MCF 10A (cell line): ENCODE data around the gene TMUB1. TPM values are rescaled to one million over a fixed set of nuclear protein-coding genes. Genes with fewer than 3 reads are reported as not detected.
"Not testable (repeated sequence)": the region's sequence is repeated elsewhere in the genome, so short reads cannot be mapped to it uniquely, and the experiment has no call there.

ENCODE experiments used
- BruUV-seq: library from RNA; stranded (reverse); fragments of 400-500 nt; replicated peaks from 2 replicates; lab custom pipeline; 2021; lab: Mats Ljungman, UMichigan
- CTCF ChIA-PET: fragments of 300-600 bp; sonication (Branson Sonifier 250); formaldehyde crosslinking; extraction: SDS; loops from one replicate; lab custom pipeline; 2021; ENCODE audit warnings: antibody characterized with exemption, inconsistent platforms; lab: Yijun Ruan, JAX
- POLR2A ChIA-PET: fragments of 300-600, 350-650 bp; sonication (Branson Sonifier 250); formaldehyde crosslinking; extraction: SDS; loops from one replicate; lab custom pipeline; 2020; ENCODE audit warnings: antibody characterized with exemption, inconsistent platforms; lab: Yijun Ruan, JAX
- DNase-seq: peaks from one replicate; pipeline ENCODE4 v3.0.0-alpha.2; 2018; ENCODE audit not compliant: unreplicated experiment
- H3K27ac Mint-ChIP-seq: one replicate; pipeline ENCODE4 v1.8.0; 2022; ENCODE audit warnings: mild to moderate bottlenecking, low read depth, mixed read lengths; ENCODE audit not compliant: unreplicated experiment
- H3K27me3 Mint-ChIP-seq: one replicate; pipeline ENCODE4 v1.8.0; 2022; ENCODE audit warnings: mixed read lengths; ENCODE audit not compliant: insufficient read depth, unreplicated experiment
- H3K36me3 Mint-ChIP-seq: one replicate; pipeline ENCODE4 v1.8.0; 2022; ENCODE audit warnings: mild to moderate bottlenecking, moderate library complexity, mixed read lengths; ENCODE audit not compliant: insufficient read depth, unreplicated experiment
- H3K4me1 Mint-ChIP-seq: one replicate; pipeline ENCODE4 v1.8.0; 2022; ENCODE audit warnings: mixed read lengths; ENCODE audit not compliant: insufficient read depth, unreplicated experiment
- H3K4me3 Mint-ChIP-seq: one replicate; pipeline ENCODE4 v1.8.0; 2022; ENCODE audit warnings: mild to moderate bottlenecking, moderate library complexity, mixed read lengths; ENCODE audit not compliant: unreplicated experiment
- H3K9me3 Mint-ChIP-seq: one replicate; pipeline ENCODE4 v1.8.0; 2022; ENCODE audit warnings: mixed read lengths; ENCODE audit not compliant: unreplicated experiment
- intact Hi-C: fragments of 100-400 bp; cut with micrococcal nuclease; formaldehyde crosslinking; loops from 2 replicates; pipeline ENCODE4 v1.14.1; 2022
- total RNA-seq: library from RNA; stranded (reverse); gene quantifications from 2 replicates; pipeline ENCODE4 v1.2.3, GENCODE V29; 2022
- TF ChIP-seq, protein P1 (sequence below): fragments of 200-600 bp; IDR thresholded peaks from one replicate; pipeline ENCODE4 v1.8.0; 2022; ENCODE audit warnings: antibody characterized with exemption, mild to moderate bottlenecking; ENCODE audit not compliant: unreplicated experiment

The TMUB1 gene
- total RNA-seq, 1 experiment from 2014 or later: 30.1 TPM

DNA sequence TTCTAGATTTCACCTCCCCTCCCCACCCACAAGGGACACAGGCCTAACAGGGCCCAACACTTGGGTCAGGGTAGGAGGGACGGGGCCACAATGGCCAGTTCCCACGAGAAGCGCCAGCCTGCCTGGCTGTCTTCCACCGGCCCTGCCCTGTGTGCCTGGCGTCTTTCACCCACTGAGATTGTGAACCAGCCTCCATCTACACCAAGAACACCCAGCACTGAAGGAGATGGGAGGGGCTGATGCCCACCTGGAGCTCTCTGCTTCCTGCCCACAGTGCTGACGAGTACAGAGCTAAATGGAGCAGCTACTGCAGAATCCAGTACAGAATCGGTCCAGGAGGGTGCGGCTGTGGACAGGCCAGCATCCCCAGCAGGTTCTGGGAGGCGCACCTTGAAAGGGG lies 37.3 kb downstream of the TMUB1 start:
- intact Hi-C loops: no loop called here
- POLR2A ChIA-PET: interaction anchor here (0.8 to 1.4 kb wide), 3 partner anchors 11 to 21 kb away, joined by 3 to 6 read pairs (median 3); partner anchors contain the start of gene CDK5
- Mint-ChIP-seq H3K27ac (no peak overlapping the region), H3K27me3 (no peaks in the 10 kb centered on the region), H3K9me3 (no peaks in the 10 kb centered on the region), H3K4me1 (peaks cover 10% of the 10 kb centered on the region), H3K36me3 (peaks cover 8% of the 10 kb centered on the region), H3K4me3 (no peak overlapping the region)
- TF ChIP-seq, protein P1, sequence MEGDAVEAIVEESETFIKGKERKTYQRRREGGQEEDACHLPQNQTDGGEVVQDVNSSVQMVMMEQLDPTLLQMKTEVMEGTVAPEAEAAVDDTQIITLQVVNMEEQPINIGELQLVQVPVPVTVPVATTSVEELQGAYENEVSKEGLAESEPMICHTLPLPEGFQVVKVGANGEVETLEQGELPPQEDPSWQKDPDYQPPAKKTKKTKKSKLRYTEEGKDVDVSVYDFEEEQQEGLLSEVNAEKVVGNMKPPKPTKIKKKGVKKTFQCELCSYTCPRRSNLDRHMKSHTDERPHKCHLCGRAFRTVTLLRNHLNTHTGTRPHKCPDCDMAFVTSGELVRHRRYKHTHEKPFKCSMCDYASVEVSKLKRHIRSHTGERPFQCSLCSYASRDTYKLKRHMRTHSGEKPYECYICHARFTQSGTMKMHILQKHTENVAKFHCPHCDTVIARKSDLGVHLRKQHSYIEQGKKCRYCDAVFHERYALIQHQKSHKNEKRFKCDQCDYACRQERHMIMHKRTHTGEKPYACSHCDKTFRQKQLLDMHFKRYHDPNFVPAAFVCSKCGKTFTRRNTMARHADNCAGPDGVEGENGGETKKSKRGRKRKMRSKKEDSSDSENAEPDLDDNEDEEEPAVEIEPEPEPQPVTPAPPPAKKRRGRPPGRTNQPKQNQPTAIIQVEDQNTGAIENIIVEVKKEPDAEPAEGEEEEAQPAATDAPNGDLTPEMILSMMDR: no peak
- CTCF ChIA-PET: interaction anchor here (1.1 kb wide), 1 partner anchor 65 kb away, joined by 3 read pairs; no protein-coding TSS in a partner anchor
- no peak for DNase-seq
- TSS peak; percentile 10 for BruUV-seq

DNA sequence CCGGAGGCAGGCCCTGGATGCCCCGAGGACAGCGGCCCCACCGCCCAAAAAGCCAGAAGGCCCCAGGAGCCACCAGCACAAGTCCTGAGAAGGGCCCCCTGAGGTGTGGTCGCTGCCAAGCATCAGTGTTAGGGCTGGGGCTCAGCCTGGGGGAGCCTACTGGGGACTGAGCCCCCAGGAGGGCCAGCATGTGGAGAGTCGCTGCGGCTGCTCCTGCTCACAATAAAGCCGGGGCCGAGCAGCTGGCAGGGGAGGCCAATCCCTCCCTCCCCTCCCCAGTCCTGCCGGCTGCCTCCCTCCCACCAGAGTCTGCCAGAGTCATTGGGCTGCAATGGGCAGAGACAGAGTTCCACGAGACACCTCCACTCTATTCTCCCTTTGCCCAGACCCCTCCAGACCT lies 38.0 kb downstream of the TMUB1 start:
- TF ChIP-seq, protein P1: no peak
- Mint-ChIP-seq H3K27me3 (no peaks in the 10 kb centered on the region), H3K9me3 (no peaks in the 10 kb centered on the region), H3K4me1 (peaks cover 10% of the 10 kb centered on the region), H3K27ac (no peak overlapping the region), H3K4me3 (no peak overlapping the region), H3K36me3 (peaks cover 9% of the 10 kb centered on the region)
- CTCF ChIA-PET: interaction anchor here (0.5 to 0.9 kb wide), 2 partner anchors 17 to 66 kb away, joined by 4 to 6 read pairs; partner anchors contain the start of gene ABCB8
- DNase-seq: no peak
- POLR2A ChIA-PET: no interaction called here
- no TSS peak for BruUV-seq
- intact Hi-C loops: no loop called here

DNA sequence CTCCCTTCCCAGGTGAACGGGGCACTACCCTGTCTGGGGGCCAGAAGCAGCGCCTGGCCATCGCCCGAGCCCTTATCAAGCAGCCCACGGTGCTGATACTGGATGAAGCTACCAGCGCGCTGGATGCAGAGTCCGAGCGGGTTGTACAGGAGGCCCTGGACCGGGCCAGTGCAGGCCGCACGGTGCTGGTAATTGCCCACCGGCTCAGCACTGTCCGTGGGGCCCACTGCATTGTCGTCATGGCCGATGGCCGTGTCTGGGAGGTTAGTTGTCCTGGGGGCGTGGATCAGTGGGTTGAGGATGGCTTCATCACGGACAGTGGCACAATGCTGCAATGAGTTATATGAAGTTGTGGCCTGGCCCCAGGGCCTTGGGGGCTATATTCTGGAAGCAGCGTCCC lies 39.3 kb downstream of the TMUB1 start:
- Mint-ChIP-seq H3K4me3 (no peak overlapping the region), H3K9me3 (no peaks in the 10 kb centered on the region), H3K27ac (no peak overlapping the region), H3K27me3 (no peaks in the 10 kb centered on the region), H3K36me3 (peaks cover 17% of the 10 kb centered on the region), H3K4me1 (peaks cover 20% of the 10 kb centered on the region)
- intact Hi-C loops: no loop called here
- ChIA-PET CTCF (no interaction called here), POLR2A (no interaction called here)
- TF ChIP-seq, protein P1: no peak
- BruUV-seq: no TSS peak
- no peak for DNase-seq

DNA sequence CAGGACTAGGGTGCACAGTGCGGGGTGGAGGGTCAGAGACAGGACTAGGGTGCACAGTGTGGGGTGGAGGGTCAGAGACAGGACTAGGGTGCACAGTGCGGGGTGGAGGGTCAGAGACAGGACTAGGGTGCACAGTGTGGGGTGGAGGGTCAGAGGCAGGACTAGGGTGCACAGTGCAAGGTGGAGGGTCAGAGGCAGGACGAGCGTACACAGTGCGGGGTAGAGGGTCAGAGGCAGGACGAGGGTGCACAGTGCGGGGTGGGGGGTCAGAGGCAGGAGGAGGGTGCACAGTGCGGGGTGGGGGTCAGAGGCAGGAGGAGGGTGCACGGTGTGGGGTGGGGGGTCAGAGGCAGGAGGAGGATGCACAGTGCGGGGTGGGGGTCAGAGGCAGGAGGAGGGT lies 39.8 kb downstream of the TMUB1 start:
- H3K4me3 Mint-ChIP-seq, POLR2A ChIA-PET, intact Hi-C loops, H3K27me3 Mint-ChIP-seq, H3K27ac Mint-ChIP-seq, CTCF ChIA-PET, BruUV-seq, DNase-seq, H3K9me3 Mint-ChIP-seq: not testable (repeated sequence)
- peaks cover 25% of the 10 kb centered on the region for H3K4me1 Mint-ChIP-seq
- peaks cover 17% of the 10 kb centered on the region for H3K36me3 Mint-ChIP-seq
